ENCODE measurements around the gene AKR7A3. TPM values are rescaled to one million over a fixed set of nuclear protein-coding genes. Genes with fewer than 3 reads are reported as not detected.

Gene AKR7A3
- total and polyA plus RNA-seq, 9 of the 15 experiments (the other 6 are each of a cell fraction or from before 2014, with no cell fraction given): 0.04 to 1.5 (median 0.44) TPM; not detected in 1

GRCh38 chr1:19325958-19326747, 37.6 kb upstream of the AKR7A3 start (continued):
- TF ChIP-seq THAP12 (CRISPR knock-in tag; IDR thresholded peaks at IDR 0.05): no peak
- no peak for TF ChIP-seq NFE2 (IDR thresholded peaks at IDR 0.05; ENCODE audit: low read depth)
- no peak for TF ChIP-seq MGA (IDR thresholded peaks at IDR 0.05)
- TF ChIP-seq PHTF2 (CRISPR knock-in tag; IDR thresholded peaks at IDR 0.05): no peak
- 0 out of 2 replicates have a peak, but pooled peaks have one; percentile 20 for TF ChIP-seq ZNF511 (CRISPR knock-in tag; IDR thresholded peaks at IDR 0.05)
- TF ChIP-seq L3MBTL2 (IDR thresholded peaks at IDR 0.05): no peak
- TF ChIP-seq MYNN (IDR thresholded peaks at IDR 0.05): no peak
- no peak for TF ChIP-seq MYNN (CRISPR knock-in tag; IDR thresholded peaks at IDR 0.05)
- TF ChIP-seq GTF2A2 (tag; IDR thresholded peaks at IDR 0.05): no peak
- no peak for TF ChIP-seq PHB (CRISPR knock-in tag; IDR thresholded peaks at IDR 0.05)
- TF ChIP-seq BMI1 (IDR thresholded peaks at IDR 0.05; ENCODE audit: low read length): no peak
- TF ChIP-seq ZNF133 (CRISPR knock-in tag; IDR thresholded peaks at IDR 0.05): no peak
- TF ChIP-seq RFX5 (IDR thresholded peaks at IDR 0.05; ENCODE audit: low read depth, low read length): no peak
- TF ChIP-seq MIER1 (IDR thresholded peaks at IDR 0.05; ENCODE audit: low read depth): no peak
- no peak for TF ChIP-seq HOXB6 (CRISPR knock-in tag; IDR thresholded peaks at IDR 0.05; ENCODE audit: borderline replicate concordance)
- TF ChIP-seq HDAC6 (IDR thresholded peaks at IDR 0.05; ENCODE audit: low read depth, low read length): no peak

Measured in K562 (cell line).